ENCODE measurements around the gene GPR155. TPM values are rescaled to one million over a fixed set of nuclear protein-coding genes. Genes with fewer than 3 reads are reported as not detected.

Gene GPR155
- total and polyA plus RNA-seq, 2 of the 4 experiments (the other 2 are of a cell fraction) = 2.3 to 3.4 TPM

- no peak overlapping the region for H3K4ac ChIP-seq (ENCODE audit: low read depth, low read length)
- H4K91ac ChIP-seq (ENCODE audit: insufficient read depth, low read depth, low read length) = no peak overlapping the region
- H3K18ac ChIP-seq (ENCODE audit: low read depth, low read length) = no peak overlapping the region
- in situ Hi-C loops (cut with MboI; ENCODE audit: low sequenced_read_pairs) (no loop called here), dilution Hi-C loops (cut with HindIII; ENCODE audit: low sequenced_read_pairs, unreplicated experiment) (no loop called here), intact Hi-C loops (cut with micrococcal nuclease) (no loop called here)
- no peak overlapping the region for H3K56ac ChIP-seq (ENCODE audit: extremely low read depth, insufficient read depth, low read length)
- H3K36me3 ChIP-seq (ENCODE audit: control insufficient read depth, insufficient read depth, low read length) = no peaks in the 10 kb centered on the region; the same call in 1 of the 2 replicates
- no peaks in the 10 kb centered on the region for H4K20me1 ChIP-seq (ENCODE audit: insufficient read depth, low read length)
- no peak overlapping the region for H2AK5ac ChIP-seq (ENCODE audit: low read depth, low read length)
- H3K4me3 ChIP-seq (ENCODE audit: insufficient read depth, low read depth, low read length) = no peak overlapping the region
- POLR2A ChIA-PET (ENCODE audit: unreplicated experiment) = no interaction called here
- no peaks in the 10 kb centered on the region for H3K27me3 ChIP-seq (ENCODE audit: control insufficient read depth, insufficient read depth, low read length)
- WGBS, 2 experiments (ENCODE audit: extremely low coverage in 2 of 2, insufficient read length in 1 of 2) = no CpG with 5 or more reads among the region's 1 CpG
- no peak overlapping the region for H2AFZ ChIP-seq (replicated peaks; ENCODE audit: low read length, poor library complexity)
- H3K4me2 ChIP-seq (ENCODE audit: low read depth, low read length) = no peak overlapping the region
- H3K9ac ChIP-seq (ENCODE audit: low read depth, low read length) = no peak overlapping the region
- no peak overlapping the region for H2BK120ac ChIP-seq (ENCODE audit: low read depth, low read length)
- no peak overlapping the region for H3K23ac ChIP-seq (ENCODE audit: low read depth, low read length)
- no peak; the same call in 1 of the 2 replicates for ATAC-seq (ENCODE audit: low read depth)
- CTCF ChIA-PET = no interaction called here
- no peaks in the 10 kb centered on the region for H3K9me1 ChIP-seq (ENCODE audit: insufficient read depth, low read length)
- H4K8ac ChIP-seq (ENCODE audit: low read depth in 2 of 2, low read length in 2 of 2) = no peak overlapping the region
- no peaks in the 10 kb centered on the region for H3K79me1 ChIP-seq (ENCODE audit: low read depth in 1 of 2, low read length in 2 of 2)
- H3K9me3 ChIP-seq (ENCODE audit: control insufficient read depth, insufficient read depth, low read length) = no peaks in the 10 kb centered on the region
- H3K4me1 ChIP-seq (ENCODE audit: control insufficient read depth, insufficient read depth, low read length) = no peaks in the 10 kb centered on the region
- H2BK5ac ChIP-seq (ENCODE audit: low read depth, low read length, poor library complexity, severe bottlenecking) = no peak overlapping the region
- no peak overlapping the region for H2AK9ac ChIP-seq (replicated peaks; ENCODE audit: low read depth, low read length, poor library complexity)
- TF ChIP-seq RCOR1 (IDR thresholded peaks at IDR 0.05; ENCODE audit: insufficient replicate concordance, low read length) = no peak
- TF ChIP-seq MAFK (IDR thresholded peaks at IDR 0.05; ENCODE audit: low read depth, low read length) = no peak
- TF ChIP-seq NFE2L2 (IDR thresholded peaks at IDR 0.05; ENCODE audit: low read depth, low read length) = no peak
- no peak for TF ChIP-seq RFX5 (IDR thresholded peaks at IDR 0.05; ENCODE audit: low read depth, low read length)
- no peak for TF ChIP-seq FOS (IDR thresholded peaks at IDR 0.05; ENCODE audit: low read depth, low read length)
- no peak for TF ChIP-seq RAD21 (IDR thresholded peaks at IDR 0.05; ENCODE audit: low read length)
- H3K14ac ChIP-seq (replicated peaks; ENCODE audit: low read depth, low read length) = no peak overlapping the region
- no peak overlapping the region for H2BK20ac ChIP-seq (ENCODE audit: low read depth, low read length)
- no TSS peak for BruUV-seq (replicated peaks)
- H4K5ac ChIP-seq (ENCODE audit: low read depth, low read length) = no peak overlapping the region
- H2BK15ac ChIP-seq (ENCODE audit: low read depth, low read length) = no peak overlapping the region
- no peak for DNase-seq
- H3K27ac ChIP-seq (ENCODE audit: insufficient read depth, low read length) = no peak overlapping the region
These were observed 58.6 kb downstream of the GPR155 start for GRCh38 chr2:174428214-174428613.

All from IMR-90 (cell line).